Vein endothelial cell (primary cell): ENCODE data around the gene STRAP. TPM values are rescaled to one million over a fixed set of nuclear protein-coding genes. Genes with fewer than 3 reads are reported as not detected.

Experiments
- total RNA-seq: library from RNA; depleted of rRNA; stranded (reverse); fragments of >200 nt; gene quantifications from 2 replicates; pipeline ENCODE4 v1.2.3, GENCODE V29; 2012

STRAP gene, protein sequence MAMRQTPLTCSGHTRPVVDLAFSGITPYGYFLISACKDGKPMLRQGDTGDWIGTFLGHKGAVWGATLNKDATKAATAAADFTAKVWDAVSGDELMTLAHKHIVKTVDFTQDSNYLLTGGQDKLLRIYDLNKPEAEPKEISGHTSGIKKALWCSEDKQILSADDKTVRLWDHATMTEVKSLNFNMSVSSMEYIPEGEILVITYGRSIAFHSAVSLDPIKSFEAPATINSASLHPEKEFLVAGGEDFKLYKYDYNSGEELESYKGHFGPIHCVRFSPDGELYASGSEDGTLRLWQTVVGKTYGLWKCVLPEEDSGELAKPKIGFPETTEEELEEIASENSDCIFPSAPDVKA
- 96.4 and 112 TPM in 2 replicates for total RNA-seq

DNA sequence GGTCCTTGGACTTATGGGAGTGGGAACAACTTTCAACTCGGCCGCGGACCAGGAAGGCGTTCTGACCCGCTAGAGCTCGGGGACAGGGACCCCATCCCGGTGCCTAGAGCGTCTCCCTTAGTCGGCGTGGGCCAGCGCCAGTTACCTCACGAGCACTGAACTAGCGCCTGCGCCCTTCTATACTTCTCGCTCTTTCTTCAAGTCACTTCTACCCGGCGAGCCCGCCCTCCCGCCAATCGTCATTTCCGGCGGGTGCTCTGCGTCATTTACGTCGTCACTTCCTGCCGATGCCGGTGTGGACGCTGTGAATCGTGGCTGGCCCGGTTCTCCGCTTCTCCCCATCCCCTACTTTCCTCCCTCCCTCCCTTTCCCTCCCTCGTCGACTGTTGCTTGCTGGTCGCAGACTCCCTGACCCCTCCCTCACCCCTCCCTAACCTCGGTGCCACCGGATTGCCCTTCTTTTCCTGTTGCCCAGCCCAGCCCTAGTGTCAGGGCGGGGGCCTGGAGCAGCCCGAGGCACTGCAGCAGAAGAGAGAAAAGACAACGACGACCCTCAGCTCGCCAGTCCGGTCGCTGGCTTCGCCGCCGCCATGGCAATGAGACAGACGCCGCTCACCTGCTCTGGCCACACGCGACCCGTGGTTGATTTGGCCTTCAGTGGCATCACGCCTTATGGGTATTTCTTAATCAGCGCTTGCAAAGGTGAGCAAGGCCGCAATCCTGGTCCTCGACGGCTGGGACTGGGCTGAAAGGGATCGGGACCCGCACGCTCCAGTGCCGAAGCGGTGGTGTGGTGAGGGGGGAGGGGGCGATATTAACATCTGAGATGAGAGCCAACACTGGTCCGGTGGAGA lies at the start of gene STRAP:
STRAP (plus strand) TSS at position 270 of the 854 bp plus-strand sequence; CDS start at position 591, 321 bp downstream.

DNA sequence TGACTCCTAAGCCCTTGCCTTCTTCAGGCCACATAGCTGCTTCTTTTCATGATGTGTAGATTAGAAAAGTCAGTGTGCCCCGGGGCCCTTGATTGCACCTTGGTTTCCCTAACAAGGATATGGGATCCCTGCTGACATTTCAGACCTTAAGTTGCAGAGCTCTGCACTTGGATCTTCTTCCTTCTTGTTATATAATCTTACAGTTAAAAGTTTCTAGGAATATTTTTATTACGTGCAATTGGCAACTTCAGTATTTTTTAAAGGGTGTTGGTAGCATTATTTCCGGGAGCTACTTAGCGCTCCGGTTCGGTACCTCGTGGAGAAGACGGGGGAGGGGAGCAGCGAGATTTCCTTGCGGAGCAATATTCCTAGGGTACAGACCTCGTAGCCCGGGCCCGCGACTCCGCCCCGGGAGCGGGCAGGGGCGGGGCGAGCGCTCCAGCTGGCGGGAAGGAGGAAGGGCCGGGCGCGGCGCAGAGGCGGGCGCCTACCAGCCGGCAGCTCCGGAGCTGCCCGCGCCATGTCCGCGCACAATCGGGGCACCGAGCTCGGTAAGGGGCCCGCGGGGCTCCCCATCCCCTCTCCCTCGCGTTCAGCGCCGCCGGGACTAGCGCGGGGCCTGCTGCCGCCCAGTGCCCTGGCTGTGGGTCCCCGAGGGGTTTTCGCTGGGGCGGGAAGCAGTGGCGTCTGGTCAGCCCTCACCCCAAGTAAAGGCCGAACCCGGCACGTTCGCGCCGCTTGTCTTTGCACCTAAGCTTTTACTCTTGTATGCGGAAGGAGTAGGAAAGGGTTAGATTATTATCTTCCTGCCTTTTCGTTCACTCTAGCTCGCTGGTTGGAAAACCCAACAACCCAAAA lies 28.9 kb downstream of the STRAP start, which contains the start of gene DERA:
DERA (plus strand) TSS at position 469 of the 858 bp plus-strand sequence; CDS start at position 521, 52 bp downstream.

Other genes with a start within 250 kb of the STRAP start
- 34.3 and 38.2 TPM in 2 replicates for gene EPS8, start 93.0 kb upstream of the STRAP start, total RNA-seq
- gene DERA, start 28.9 kb downstream of the STRAP start, total RNA-seq = 60.4 and 71.9 TPM in 2 replicates